Tibial nerve (tissue), 4 donors: ENCODE measurements around the gene TEX19. TPM values are rescaled to one million over a fixed set of nuclear protein-coding genes. Genes with fewer than 3 reads are reported as not detected.

Source experiments
- DNase-seq, 2 donors: peaks; one replicate each; pipeline ENCODE4 v3.0.0-alpha.2; 2019; ENCODE audit warnings: low spot score in 2 of 2
- H3K27ac ChIP-seq, 4 donors: fragments of 200-600 bp; sonication (generic) in 3 of 4; one replicate each; pipeline ENCODE4 v1.5.1; 2017 to 2019; ENCODE audit warnings: mild to moderate bottlenecking in 1 of 4
- H3K27me3 ChIP-seq, 2 donors: fragments of 200-600 bp; sonication (generic) in 1 of 2; one replicate each; pipeline versions ENCODE4 v1.5.1 to v1.6.0; 2017 to 2019
- H3K36me3 ChIP-seq, 3 donors: fragments of 200-600 bp; sonication (generic); one replicate each; pipeline ENCODE4 v1.5.1; 2018 to 2019
- H3K4me1 ChIP-seq, 4 donors: fragments of 200-600 bp; sonication (generic) in 3 of 4; one replicate each; pipeline ENCODE4 v1.5.1; 2017 to 2019
- H3K4me3 ChIP-seq, 4 donors: fragments of 200-600 bp; sonication (generic) in 3 of 4; one replicate each; pipeline ENCODE4 v1.5.1; 2017 to 2019; ENCODE audit warnings: mild to moderate bottlenecking in 1 of 4, moderate library complexity in 1 of 4
- H3K9me3 ChIP-seq, 4 donors: fragments of 200-600 bp; sonication (generic) in 3 of 4; one replicate each; pipeline ENCODE4 v1.5.1; 2017 to 2019
- EP300 ChIP-seq, 2 donors: sonication (generic); formaldehyde crosslinking; IDR thresholded peaks; one replicate each; pipeline ENCODE4 v1.6.1; 2017; ENCODE audit warnings: antibody characterized with exemption in 2 of 2, mild to moderate bottlenecking in 1 of 2
- POLR2A ChIP-seq, 2 donors: fragments of 450-650 bp; IDR thresholded peaks; one replicate each; pipeline ENCODE4 v1.6.1; 2017; ENCODE audit warnings: antibody characterized with exemption in 2 of 2, mild to moderate bottlenecking in 2 of 2, moderate library complexity in 2 of 2
- WGBS, 2 donors: methylation state at CpG; one replicate each; pipeline ENCODE4 v1.1.5; 2018; 5-methylcytosine and 5-hydroxymethylcytosine counted together
- total RNA-seq, 4 donors: library from RNA; depleted of rRNA; stranded (reverse); fragments of >200 nt; gene quantifications; one replicate each; pipeline ENCODE4 v1.1.0, GENCODE V29; 2016
- TF ChIP-seq, protein P1 (sequence below), 5 experiments: fragments of 200-600 bp in 3 of 5; fragments of 450-650 bp in 2 of 5; sonication (generic) in 3 of 5; IDR thresholded peaks; one replicate each; pipeline ENCODE4 v1.5.1; 2016 to 2019; ENCODE audit warnings: antibody characterized with exemption in 5 of 5, mild to moderate bottlenecking in 3 of 5, moderate library complexity in 2 of 5

TEX19 gene
- total RNA-seq, 4 donors from 2014 or later: not detected

DNA sequence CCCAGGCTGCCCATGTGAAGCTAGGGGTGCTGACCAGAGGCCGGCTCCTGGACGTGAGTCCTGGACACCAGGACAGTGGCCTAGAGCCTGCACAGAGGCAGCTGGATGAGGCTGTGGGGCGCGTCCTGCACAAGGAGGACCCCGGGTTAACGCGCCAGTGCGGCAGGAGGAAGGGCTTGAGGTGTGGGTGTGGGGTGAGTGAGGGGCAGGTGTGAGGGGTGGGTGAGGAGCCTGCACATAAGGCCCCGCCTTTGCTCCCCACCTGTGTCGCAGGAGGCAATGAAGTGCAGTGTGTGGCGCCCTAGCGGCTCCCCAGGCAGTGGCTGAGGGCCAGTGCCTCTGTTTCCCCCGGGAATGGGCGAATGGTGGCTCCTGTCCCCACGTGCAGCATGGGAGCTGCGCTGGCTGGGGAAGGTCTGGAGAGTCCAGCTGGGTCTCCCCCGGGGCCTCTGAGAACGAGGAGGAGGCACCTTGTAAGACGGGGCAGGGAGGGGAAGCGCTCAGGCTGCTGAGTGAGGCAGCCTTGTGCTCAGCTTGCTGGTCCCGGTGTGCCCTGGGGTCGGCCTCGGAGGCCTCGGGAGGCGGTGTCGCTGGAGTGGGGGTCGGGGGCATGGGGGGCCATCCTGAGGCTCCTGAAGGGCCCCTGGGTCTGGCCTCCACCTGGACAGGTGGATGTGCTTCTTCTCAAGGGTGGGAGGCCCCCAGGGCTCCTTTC lies 44.9 kb upstream of the TEX19 start:
- Histone ChIP-seq H3K27me3 (peaks cover 0 to 72% of the 10 kb centered on the region in 2 donors), H3K4me3 (no peak overlapping the region), H3K4me1 (peaks cover 0 to 19% (median 7%) of the 10 kb centered on the region in 4 donors), H3K27ac (no peak overlapping the region), H3K9me3 (no peaks in the 10 kb centered on the region), H3K36me3 (no peaks in the 10 kb centered on the region)
- TF ChIP-seq POLR2A (IDR thresholded peaks at IDR 0.05): no peak
- TF ChIP-seq, protein P1, sequence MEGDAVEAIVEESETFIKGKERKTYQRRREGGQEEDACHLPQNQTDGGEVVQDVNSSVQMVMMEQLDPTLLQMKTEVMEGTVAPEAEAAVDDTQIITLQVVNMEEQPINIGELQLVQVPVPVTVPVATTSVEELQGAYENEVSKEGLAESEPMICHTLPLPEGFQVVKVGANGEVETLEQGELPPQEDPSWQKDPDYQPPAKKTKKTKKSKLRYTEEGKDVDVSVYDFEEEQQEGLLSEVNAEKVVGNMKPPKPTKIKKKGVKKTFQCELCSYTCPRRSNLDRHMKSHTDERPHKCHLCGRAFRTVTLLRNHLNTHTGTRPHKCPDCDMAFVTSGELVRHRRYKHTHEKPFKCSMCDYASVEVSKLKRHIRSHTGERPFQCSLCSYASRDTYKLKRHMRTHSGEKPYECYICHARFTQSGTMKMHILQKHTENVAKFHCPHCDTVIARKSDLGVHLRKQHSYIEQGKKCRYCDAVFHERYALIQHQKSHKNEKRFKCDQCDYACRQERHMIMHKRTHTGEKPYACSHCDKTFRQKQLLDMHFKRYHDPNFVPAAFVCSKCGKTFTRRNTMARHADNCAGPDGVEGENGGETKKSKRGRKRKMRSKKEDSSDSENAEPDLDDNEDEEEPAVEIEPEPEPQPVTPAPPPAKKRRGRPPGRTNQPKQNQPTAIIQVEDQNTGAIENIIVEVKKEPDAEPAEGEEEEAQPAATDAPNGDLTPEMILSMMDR (IDR thresholded peaks at IDR 0.05): no peak
- no peak for TF ChIP-seq EP300 (IDR thresholded peaks at IDR 0.05)
- DNase-seq: no peak
- 72 to 78% methylated on average over 21 to 23 of the region's 27 CpGs for WGBS, 2 donors

DNA sequence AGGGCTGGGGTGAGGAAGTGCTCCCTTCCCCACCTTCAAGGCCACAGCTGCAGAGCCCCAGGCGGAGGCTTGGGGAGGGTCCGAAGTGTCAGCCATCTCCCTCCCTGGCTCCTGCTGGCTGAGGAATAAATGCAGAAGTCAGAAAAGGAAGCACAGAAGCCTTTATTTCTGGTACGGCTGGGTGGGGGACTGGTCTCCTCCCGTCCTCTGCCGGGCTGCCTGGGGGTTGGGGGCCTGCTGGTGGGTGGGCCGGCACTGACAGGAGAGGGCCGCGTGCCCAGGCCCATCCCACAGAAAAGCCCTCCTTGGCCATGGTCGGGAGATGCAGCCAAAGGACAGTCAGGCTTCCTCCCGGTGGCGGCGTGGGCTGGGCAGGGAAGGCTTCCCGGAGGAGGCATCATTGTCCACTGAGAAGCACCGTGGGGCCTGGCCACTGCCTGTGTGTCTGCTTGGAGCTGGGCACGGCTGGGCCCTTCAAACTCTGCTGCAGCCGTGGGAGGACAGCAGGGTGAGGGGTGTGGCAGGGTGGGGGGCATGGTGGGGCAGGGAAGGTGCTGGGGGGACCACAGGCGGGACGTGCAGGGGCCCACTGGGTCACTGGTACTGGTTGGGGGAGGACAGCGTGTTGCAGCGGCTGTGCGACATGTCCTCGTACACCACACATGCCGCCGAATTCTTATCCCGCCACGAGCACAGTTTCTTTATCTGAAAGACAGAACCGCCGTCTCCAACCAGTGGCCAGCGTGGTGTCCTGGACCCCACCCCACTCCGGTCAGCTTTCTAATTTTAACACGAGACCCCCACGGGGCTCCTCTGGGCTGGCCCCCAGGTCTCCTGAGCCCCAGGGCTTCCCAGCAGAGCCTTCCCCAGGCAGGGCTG lies 44.1 kb upstream of the TEX19 start:
- TF ChIP-seq, protein P1 (IDR thresholded peaks at IDR 0.05): no peak
- H3K27ac ChIP-seq: no peak overlapping the region
- peaks cover 0 to 64% of the 10 kb centered on the region in 2 donors for H3K27me3 ChIP-seq
- DNase-seq: no peak
- peak overlapping the region in 1 of 4 donors; percentile 20 for H3K4me3 ChIP-seq
- H3K9me3 ChIP-seq: no peaks in the 10 kb centered on the region
- peaks cover 0 to 19% (median 7%) of the 10 kb centered on the region in 4 donors for H3K4me1 ChIP-seq
- WGBS, 2 donors: 43 to 52% methylated on average over 12 to 23 of the region's 32 CpGs
- no peaks in the 10 kb centered on the region for H3K36me3 ChIP-seq

DNA sequence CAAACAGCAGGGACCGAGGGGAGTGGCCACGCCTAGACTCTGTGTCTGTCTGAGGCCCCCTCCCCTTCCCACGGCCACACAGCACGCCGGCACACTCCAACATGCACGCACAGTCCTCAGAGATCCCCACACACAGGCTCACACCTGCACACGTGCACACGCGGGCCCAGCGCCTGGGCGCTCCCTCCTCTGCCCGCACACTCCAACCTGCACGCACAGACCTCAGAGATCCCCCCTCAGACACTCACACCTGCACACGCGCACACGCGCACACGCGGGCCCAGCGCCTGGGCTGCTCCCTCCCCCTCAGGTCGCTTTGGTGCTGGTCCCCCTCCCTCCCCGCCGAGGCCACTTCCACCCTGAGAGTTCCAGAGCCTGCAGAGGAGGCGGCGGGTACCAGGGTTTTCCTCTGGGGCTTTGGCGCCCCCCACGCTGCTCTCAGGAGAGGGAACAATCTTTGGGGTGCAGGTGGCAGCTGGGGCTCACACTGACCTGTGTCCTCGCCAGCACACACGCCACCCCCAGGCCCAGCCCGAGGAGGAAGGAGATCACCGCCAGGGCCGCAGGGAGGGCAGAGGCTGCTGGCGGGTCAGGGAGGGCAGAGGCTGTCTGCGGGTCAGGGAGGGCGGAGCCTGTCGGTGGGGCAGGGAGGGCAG lies 43.2 kb upstream of the TEX19 start:
- WGBS, 2 donors: 26 to 28% methylated on average over 24 to 32 of the region's 36 CpGs
- no peaks in the 10 kb centered on the region for H3K36me3 ChIP-seq
- TF ChIP-seq POLR2A (IDR thresholded peaks at IDR 0.05) (no peak), EP300 (IDR thresholded peaks at IDR 0.05) (no peak)
- TF ChIP-seq, protein P1 (IDR thresholded peaks at IDR 0.05): no peak
- H3K4me1 ChIP-seq: peaks cover 0 to 20% (median 7%) of the 10 kb centered on the region in 4 donors
- H3K27ac ChIP-seq: no peak overlapping the region
- H3K9me3 ChIP-seq: no peaks in the 10 kb centered on the region
- peaks cover 0 to 58% of the 10 kb centered on the region in 2 donors for H3K27me3 ChIP-seq
- H3K4me3 ChIP-seq: peak overlapping the region in 2 of 4 donors; percentile 20 to 22
- no peak for DNase-seq

DNA sequence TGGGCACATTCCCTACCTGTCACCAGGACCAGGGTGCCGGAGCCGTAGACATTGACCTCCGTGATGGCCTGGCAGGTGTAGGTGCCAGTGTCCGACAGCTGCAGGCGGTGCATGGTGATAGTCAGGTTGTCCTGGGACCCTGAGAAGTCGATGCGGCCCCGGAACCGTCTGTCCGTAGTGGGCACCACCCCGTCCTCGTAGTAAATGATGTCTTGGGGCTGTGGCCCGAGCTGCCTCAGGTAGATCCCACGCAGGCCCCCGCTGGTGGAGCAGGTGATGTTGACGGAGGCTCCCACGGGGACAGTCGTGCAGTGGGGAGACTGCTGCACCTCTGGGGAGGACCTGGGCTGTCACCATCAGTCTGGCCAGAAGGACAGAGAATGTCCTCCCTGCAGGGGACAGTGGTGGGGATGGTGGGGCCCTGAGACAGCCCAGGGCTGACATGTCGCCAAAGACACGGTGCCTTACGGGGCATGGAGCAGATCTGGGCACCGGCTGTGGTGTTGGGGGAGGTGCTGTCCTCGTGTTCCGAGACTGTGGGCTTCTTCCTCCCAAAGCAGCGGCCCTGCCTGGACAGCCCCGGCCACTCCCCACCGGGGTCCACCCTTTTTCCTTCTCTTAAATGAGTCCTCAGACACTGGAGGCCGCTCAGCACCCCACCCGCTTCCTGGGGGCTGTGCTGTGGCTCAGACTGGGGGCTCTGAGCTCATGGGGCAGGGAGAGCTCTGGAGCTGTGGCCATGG lies 42.2 kb upstream of the TEX19 start:
- peak overlapping the region in 1 of 4 donors; percentile 1 for H3K27ac ChIP-seq
- TF ChIP-seq POLR2A (IDR thresholded peaks at IDR 0.05) (no peak), EP300 (IDR thresholded peaks at IDR 0.05) (no peak)
- TF ChIP-seq, protein P1 (IDR thresholded peaks at IDR 0.05): no peak
- 67 to 73% methylated on average over 10 to 12 of the region's 29 CpGs for WGBS, 2 donors
- peaks cover 0 to 30% (median 11%) of the 10 kb centered on the region in 4 donors for H3K4me1 ChIP-seq
- H3K4me3 ChIP-seq: peak overlapping the region in 1 of 4 donors; percentile 6
- no peaks in the 10 kb centered on the region for H3K36me3 ChIP-seq
- no peaks in the 10 kb centered on the region for H3K9me3 ChIP-seq
- peaks cover 0 to 57% of the 10 kb centered on the region in 2 donors for H3K27me3 ChIP-seq
- DNase-seq: no peak
